Left ventricle myocardium inferior (tissue), 1 donor: ENCODE data around the gene DAAM1. TPM values are rescaled to one million over a fixed set of nuclear protein-coding genes. Genes with fewer than 3 reads are reported as not detected.

Experiments
- DNase-seq: peaks from one replicate; pipeline ENCODE4 v3.0.0-alpha.2; 2020
- H3K27ac ChIP-seq: fragments of 200-600 bp; replicated peaks from 2 replicates; pipeline ENCODE4 v1.8.0; 2021
- H3K27me3 ChIP-seq: fragments of 200-600 bp; 2 replicates; pipeline ENCODE4 v1.8.0; 2021; ENCODE audit warnings: low read depth
- H3K36me3 ChIP-seq: fragments of 200-600 bp; 2 replicates; pipeline ENCODE4 v1.8.0; 2021
- H3K4me1 ChIP-seq: fragments of 200-600 bp; 2 replicates; pipeline ENCODE4 v1.8.0; 2021
- H3K4me3 ChIP-seq: fragments of 200-600 bp; 2 replicates; pipeline ENCODE4 v1.8.0; 2021; ENCODE audit warnings: mild to moderate bottlenecking, moderate library complexity
- H3K9me3 ChIP-seq: fragments of 200-600 bp; replicated peaks from 2 replicates; pipeline ENCODE4 v1.8.0; 2021
- CTCF ChIP-seq: fragments of 200-600 bp; IDR thresholded peaks from 2 replicates; pipeline ENCODE4 v1.8.0; 2021; ENCODE audit warnings: antibody characterized with exemption, mild to moderate bottlenecking, borderline replicate concordance
- intact Hi-C: fragments of 100-400 bp; cut with micrococcal nuclease; formaldehyde crosslinking; loops from one replicate; pipeline ENCODE4 v1.11.0; 2022
- total RNA-seq: library from RNA; stranded (reverse); fragmentation: NEBNext Ultra II Directional; extraction: Animal tissue kit (Norgen Biotek cat#: 25700); gene quantifications from one replicate; pipeline ENCODE4 v1.2.1, GENCODE V29; 2021
- donor health status: DM: no; HTN: yes; CAD: no; lungs with severe emphysema.

Gene DAAM1
- total RNA-seq, 1 donor from 2014 or later, result 84.8 TPM

DNA sequence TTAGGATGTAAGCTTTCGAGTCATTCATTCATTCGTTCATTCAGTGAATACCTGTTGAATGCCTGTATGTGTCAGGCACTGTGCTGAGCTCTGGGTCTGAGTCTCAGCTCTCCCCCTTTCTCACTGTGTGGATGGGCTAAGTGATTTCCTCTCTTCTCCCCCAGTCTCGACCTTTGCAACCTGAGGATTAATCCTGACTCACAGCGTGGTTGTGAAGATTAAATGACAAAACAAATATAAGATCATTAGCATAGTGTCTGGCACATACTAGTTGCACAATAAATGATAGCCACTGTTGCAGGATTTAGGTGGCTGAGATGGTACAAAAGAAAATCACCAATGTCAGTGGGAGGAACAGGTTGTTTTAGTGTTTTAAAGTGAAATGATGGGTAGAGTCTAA, 140.0 kb downstream of the DAAM1 start:
- TF ChIP-seq CTCF, result no peak
- Histone ChIP-seq H3K4me1 (peaks cover 55% of the 10 kb centered on the region), H3K27me3 (no peaks in the 10 kb centered on the region), H3K27ac (peak overlapping the region; percentile 4), H3K36me3 (peaks cover 60% of the 10 kb centered on the region), H3K9me3 (no peaks in the 10 kb centered on the region), H3K4me3 (no peak overlapping the region)
- intact Hi-C loops, result no loop called here
- DNase-seq, result no peak

DNA sequence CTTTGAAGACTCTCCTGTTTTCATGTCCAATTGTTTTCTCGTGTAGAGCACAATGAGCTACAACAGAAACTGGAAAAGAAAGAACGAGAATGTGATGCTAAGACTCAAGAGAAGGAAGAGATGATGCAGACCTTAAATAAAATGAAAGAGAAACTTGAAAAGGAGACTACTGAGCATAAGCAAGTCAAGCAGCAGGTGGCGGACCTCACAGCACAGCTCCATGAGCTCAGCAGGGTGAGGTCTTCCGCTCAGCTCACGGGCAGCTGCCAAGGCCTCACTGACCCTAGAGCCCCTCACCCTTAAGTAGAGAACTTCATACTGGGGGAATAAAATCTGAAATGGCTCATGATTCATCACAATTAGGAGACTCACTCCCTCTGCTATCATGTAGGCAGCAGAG, 142.0 kb downstream of the DAAM1 start:
- intact Hi-C loops, result loop anchor here (10.0 kb wide), 1 partner anchor 104 kb away; no protein-coding TSS in a partner anchor
- peak overlapping the region; percentile 92 for H3K27ac ChIP-seq
- H3K27me3 ChIP-seq, result no peaks in the 10 kb centered on the region
- peaks cover 44% of the 10 kb centered on the region for H3K36me3 ChIP-seq
- H3K9me3 ChIP-seq, result no peaks in the 10 kb centered on the region
- H3K4me1 ChIP-seq, result peaks cover 74% of the 10 kb centered on the region
- peak; percentile 39 for TF ChIP-seq CTCF
- no peak overlapping the region for H3K4me3 ChIP-seq
- DNase-seq, result no peak

GRCh38 chr14:59331217-59331616, 142.8 kb downstream of the DAAM1 start:
- intact Hi-C loops, result loop anchor here (10.0 kb wide), 1 partner anchor 104 kb away; no protein-coding TSS in a partner anchor
- Histone ChIP-seq H3K36me3 (peaks cover 36% of the 10 kb centered on the region), H3K4me3 (no peak overlapping the region), H3K27me3 (no peaks in the 10 kb centered on the region), H3K4me1 (peaks cover 74% of the 10 kb centered on the region), H3K9me3 (no peaks in the 10 kb centered on the region), H3K27ac (peak overlapping the region; percentile 92)
- DNase-seq, result no peak
- TF ChIP-seq CTCF, result no peak

DNA sequence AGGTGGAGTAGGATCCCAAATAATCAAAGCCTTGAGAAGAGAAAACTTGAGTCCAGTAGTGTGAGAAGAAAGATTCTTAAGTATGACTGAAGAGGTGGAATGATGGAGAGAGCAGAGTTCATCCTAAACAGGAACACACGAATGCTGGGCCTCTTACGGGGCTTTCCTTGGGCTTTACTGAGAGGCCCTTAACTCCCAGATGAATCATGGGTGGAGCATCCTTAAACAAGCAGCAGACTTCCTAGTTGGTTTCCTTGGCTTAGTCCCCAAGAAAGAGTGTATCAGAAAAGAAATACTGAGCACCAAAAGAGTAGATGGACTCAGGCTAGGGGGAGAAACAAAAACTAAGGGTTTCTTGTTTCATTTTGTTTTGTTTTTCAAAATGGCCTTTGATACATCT, 144.3 kb downstream of the DAAM1 start:
- peak overlapping the region; percentile 92 for H3K27ac ChIP-seq
- no peaks in the 10 kb centered on the region for H3K9me3 ChIP-seq
- intact Hi-C loops, result loop anchor here (10.0 kb wide), 1 partner anchor 102 kb away; no protein-coding TSS in a partner anchor
- no peak for TF ChIP-seq CTCF
- peak overlapping the region; percentile 38 for H3K4me3 ChIP-seq
- H3K4me1 ChIP-seq, result peaks cover 81% of the 10 kb centered on the region
- DNase-seq, result no peak
- peaks cover 24% of the 10 kb centered on the region for H3K36me3 ChIP-seq
- H3K27me3 ChIP-seq, result no peaks in the 10 kb centered on the region

DNA sequence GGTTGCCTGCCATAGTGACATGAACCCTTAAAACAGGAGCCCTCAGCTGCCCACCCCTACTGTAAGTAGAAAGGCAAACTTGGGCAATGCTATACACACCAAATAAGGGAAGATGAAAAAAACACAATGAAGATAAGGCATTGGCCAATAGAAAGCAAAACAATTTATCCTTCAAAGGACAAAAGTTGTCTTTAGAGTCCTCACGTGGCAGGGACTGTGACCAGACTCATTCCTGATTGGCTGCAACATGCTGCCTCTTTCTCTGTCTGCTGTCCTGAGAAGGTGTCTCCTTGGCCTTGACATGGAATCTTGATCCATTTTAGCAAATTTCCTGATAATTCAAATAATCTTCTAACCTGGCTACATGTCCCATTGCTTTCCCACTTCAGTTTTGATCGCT, 144.8 kb downstream of the DAAM1 start:
- no peaks in the 10 kb centered on the region for H3K27me3 ChIP-seq
- intact Hi-C loops, result loop anchor here (10.0 kb wide), 1 partner anchor 102 kb away; no protein-coding TSS in a partner anchor

More for the DNA sequence above, 144.8 kb downstream of the DAAM1 start:
- Histone ChIP-seq H3K4me1 (peaks cover 86% of the 10 kb centered on the region), H3K4me3 (peak overlapping the region; percentile 38), H3K27ac (peak overlapping the region; percentile 92), H3K9me3 (no peaks in the 10 kb centered on the region), H3K36me3 (peaks cover 19% of the 10 kb centered on the region)
- no peak for DNase-seq
- TF ChIP-seq CTCF, result no peak
